Amniotic epithelial cell (primary cell): ENCODE data around the gene ZNF506.
"Not testable (repeated sequence)": the region's sequence is repeated elsewhere in the genome, so short reads cannot be mapped to it uniquely, and the experiment has no call there.

Experiments
- DNase-seq: peaks from one replicate; pipeline ENCODE4 v3.0.0-alpha.2; 2010; ENCODE audit warnings: low read depth

The ZNF506 gene

GRCh38 chr19:19821366-19821951, at the start of gene ZNF506:
ZNF506 (minus strand) TSS chr19:19821750; CDS start chr19:19821603, 147 bp downstream.
- DNase-seq = peak; percentile 96

- DNase-seq = not testable (repeated sequence)
Observed at GRCh38 chr19:19870086-19870485, 48.5 kb upstream of the ZNF506 start.

- peak; percentile 8 for DNase-seq
Observed at GRCh38 chr19:19866611-19867248, 45.2 kb upstream of the ZNF506 start.

- peak; percentile 92 for DNase-seq
Observed at GRCh38 chr19:19865750-19866610, 44.4 kb upstream of the ZNF506 start, which contains the start of gene ZNF253. ZNF253 (plus strand) TSS chr19:19865882; CDS start chr19:19865997, 115 bp downstream.

GRCh38 chr19:19860756-19861390, 39.3 kb upstream of the ZNF506 start:
- DNase-seq = peak; percentile 23

- no peak for DNase-seq
Observed at GRCh38 chr19:19858751-19859150, 37.2 kb upstream of the ZNF506 start.

GRCh38 chr19:19851740-19852139, 30.2 kb upstream of the ZNF506 start:
- DNase-seq = not testable (repeated sequence)

GRCh38 chr19:19849056-19849455, 27.5 kb upstream of the ZNF506 start:
- no peak for DNase-seq

- no peak for DNase-seq
Observed at GRCh38 chr19:19847781-19848180, 26.2 kb upstream of the ZNF506 start.

- no peak for DNase-seq
Observed at GRCh38 chr19:19835560-19836038, 14.0 kb upstream of the ZNF506 start.

- DNase-seq = no peak
Observed at GRCh38 chr19:19826875-19827274, 5.3 kb upstream of the ZNF506 start.

- DNase-seq = no peak
Observed at GRCh38 chr19:19823916-19824315, 2.4 kb upstream of the ZNF506 start.

GRCh38 chr19:19821976-19822375, 426 bp upstream of the ZNF506 start:
- DNase-seq = not testable (repeated sequence)

GRCh38 chr19:19820774-19821320, 703 bp downstream of the ZNF506 start:
- DNase-seq = no peak

- DNase-seq = no peak
Observed at GRCh38 chr19:19817357-19817756, 4.2 kb downstream of the ZNF506 start.

GRCh38 chr19:19816679-19817078, 4.9 kb downstream of the ZNF506 start:
- DNase-seq = no peak

- DNase-seq = peak; percentile 80
Observed at GRCh38 chr19:19811999-19812398, 9.6 kb downstream of the ZNF506 start.

GRCh38 chr19:19805480-19805879, 16.1 kb downstream of the ZNF506 start:
- DNase-seq = no peak

GRCh38 chr19:19788015-19788414, 33.5 kb downstream of the ZNF506 start:
- no peak for DNase-seq

GRCh38 chr19:19785476-19785875, 36.1 kb downstream of the ZNF506 start:
- DNase-seq = not testable (repeated sequence)

GRCh38 chr19:19782783-19783182, 38.8 kb downstream of the ZNF506 start:
- DNase-seq = no peak

- DNase-seq = peak; percentile 14
Observed at GRCh38 chr19:19781791-19782190, 39.8 kb downstream of the ZNF506 start.
